NCI-H2107 (cell line): Measurements from ENCODE around the gene BRCA2.

Experiments used
- DNase-seq: peaks from one replicate; lab custom pipeline; 2025; lab: John Stamatoyannopoulos, UW

Gene BRCA2

DNA sequence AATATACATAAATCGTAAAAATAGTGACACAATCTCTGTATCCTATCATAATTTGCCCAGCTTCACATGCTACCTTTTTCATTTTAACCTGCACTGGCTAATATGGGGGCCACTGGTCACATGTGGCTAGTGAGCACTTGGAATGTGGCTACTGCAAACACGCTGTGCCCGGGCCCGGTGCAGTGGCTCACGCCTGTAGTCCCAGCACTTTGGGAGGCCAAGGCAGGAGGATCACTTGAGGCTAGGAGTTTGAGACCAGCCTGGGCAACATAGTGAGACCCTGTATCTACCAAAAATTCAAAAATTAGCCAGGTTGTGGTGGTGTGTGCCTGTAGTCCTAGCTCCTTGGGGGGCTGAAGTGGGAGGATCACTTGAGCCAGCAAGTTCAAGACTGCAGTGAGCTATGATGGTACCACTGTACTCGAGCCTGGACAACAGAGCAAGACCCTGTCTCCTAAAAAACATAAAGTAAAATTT, 114.2 kb downstream of the BRCA2 start:
- no peak for DNase-seq

GRCh38 chr13:32430018-32430747, 114.9 kb downstream of the BRCA2 start:
- no peak for DNase-seq

- no peak for DNase-seq
Observed at GRCh38 chr13:32431361-32431760, 116.1 kb downstream of the BRCA2 start.

- no peak for DNase-seq
Observed at GRCh38 chr13:32432856-32433255, 117.5 kb downstream of the BRCA2 start.

- no peak for DNase-seq
Observed at GRCh38 chr13:32438871-32439270, 123.6 kb downstream of the BRCA2 start.

- no peak for DNase-seq
Observed at GRCh38 chr13:32443111-32443510, 127.8 kb downstream of the BRCA2 start.

- DNase-seq = no peak
Observed at GRCh38 chr13:32445461-32445860, 130.2 kb downstream of the BRCA2 start.

DNA sequence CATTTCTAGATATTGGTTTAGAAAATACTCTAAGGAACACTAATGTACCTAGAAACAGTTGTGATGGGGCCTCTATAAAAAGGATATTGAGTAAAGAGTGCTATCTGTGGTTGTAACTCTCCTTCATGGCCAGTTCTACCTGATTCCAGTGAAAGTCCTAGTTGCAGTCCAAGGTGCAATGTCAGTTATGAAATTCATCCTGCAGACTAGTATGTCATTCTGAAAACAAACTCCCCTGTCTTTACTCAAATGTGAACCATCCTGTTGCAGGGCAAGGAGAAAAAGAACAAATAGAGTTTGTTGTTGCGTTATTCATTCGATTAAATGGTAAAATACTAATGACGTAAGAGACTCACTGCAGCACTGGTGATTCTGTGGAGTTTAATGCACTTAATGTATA, 130.9 kb downstream of the BRCA2 start:
- no peak for DNase-seq

DNA sequence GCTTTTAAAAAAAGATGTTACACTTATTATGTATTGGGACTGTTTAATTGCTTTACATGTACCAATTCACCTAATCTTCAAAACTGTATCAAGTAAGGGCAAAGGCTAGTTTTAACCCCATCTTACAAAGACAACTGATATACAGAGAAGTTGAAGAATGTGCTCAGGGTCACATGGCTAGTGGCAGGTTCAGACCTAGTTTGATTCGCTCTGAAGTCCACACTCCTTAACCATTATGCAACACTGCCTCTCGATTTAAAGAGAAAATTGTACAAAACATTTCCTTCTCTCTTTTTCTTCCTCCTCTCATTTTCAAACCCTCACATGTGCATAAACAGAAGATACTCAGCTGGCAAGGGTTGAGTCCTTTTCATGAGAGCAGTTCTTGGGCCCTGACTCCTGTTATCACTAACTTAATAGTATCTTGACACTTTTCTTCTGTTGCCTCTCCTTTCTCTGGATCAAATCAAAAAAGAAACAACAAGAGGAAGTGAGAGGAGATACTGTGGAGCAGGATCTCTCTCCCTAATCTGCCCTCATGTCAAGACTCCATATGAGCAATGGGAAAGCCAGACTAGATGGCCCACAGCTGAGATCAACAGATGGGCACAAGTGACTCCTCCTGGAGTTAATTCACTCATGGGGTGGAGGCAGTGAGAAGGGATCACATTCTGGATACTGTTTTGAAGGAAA, 131.6 kb downstream of the BRCA2 start:
- DNase-seq = no peak

- no peak for DNase-seq
Observed at GRCh38 chr13:32447894-32448623, 132.8 kb downstream of the BRCA2 start.

GRCh38 chr13:32448972-32449371, 133.7 kb downstream of the BRCA2 start:
- no peak for DNase-seq
